Loucy (cell line): Measurements from ENCODE around the gene CRELD2.

Experiments
- H2AFZ ChIP-seq: fragments of 200-600 bp; sonication (generic); 2 replicates; pipeline ENCODE4 v1.6.0; 2016; ENCODE audit warnings: antibody characterized with exemption, mild to moderate bottlenecking, low read length, moderate library complexity
- H3F3A ChIP-seq: fragments of 200-600 bp; 2 replicates; pipeline ENCODE4 v1.6.0; 2016; ENCODE audit warnings: antibody characterized with exemption, low read depth, mild to moderate bottlenecking
- H3K27me3 ChIP-seq: fragments of 200-600 bp; sonication (generic); 2 replicates; pipeline ENCODE4 v1.6.1; 2014; ENCODE audit warnings: low read length, mild to moderate bottlenecking; ENCODE audit not compliant: insufficient read depth, poor library complexity, severe bottlenecking
- H3K36me3 ChIP-seq: fragments of 200-600 bp; sonication (generic); 2 replicates; pipeline ENCODE4 v1.6.1; 2016; ENCODE audit warnings: low read length; ENCODE audit not compliant: insufficient read depth
- H3K4me1 ChIP-seq: fragments of 200-600 bp; sonication (generic); 2 replicates; pipeline ENCODE4 v1.5.1; 2014; ENCODE audit warnings: low read length, mild to moderate bottlenecking; ENCODE audit not compliant: insufficient read depth, poor library complexity, severe bottlenecking
- H3K4me2 ChIP-seq: fragments of 200-600 bp; sonication (generic); 2 replicates; pipeline ENCODE4 v1.6.0; 2014; ENCODE audit warnings: antibody characterized with exemption, low read length, low read depth, mild to moderate bottlenecking; ENCODE audit not compliant: poor library complexity, severe bottlenecking
- H3K4me3 ChIP-seq: fragments of 200-600 bp; sonication (generic); 2 replicates; pipeline ENCODE4 v1.5.1; 2014; ENCODE audit warnings: low read length, mild to moderate bottlenecking, mixed read lengths; ENCODE audit not compliant: poor library complexity, severe bottlenecking
- H3K79me2 ChIP-seq: fragments of 200-600 bp; sonication (generic); 2 replicates; pipeline ENCODE4 v1.6.1; 2014; ENCODE audit warnings: low read length; ENCODE audit not compliant: insufficient read depth
- H3K9ac ChIP-seq: fragments of 200-600 bp; sonication (generic); 2 replicates; pipeline ENCODE4 v1.6.0; 2014; ENCODE audit warnings: mild to moderate bottlenecking, low read depth, low read length, moderate library complexity; ENCODE audit not compliant: poor library complexity, severe bottlenecking
- H3K9me2 ChIP-seq: fragments of 200-600 bp; sonication (generic); replicated peaks from 2 replicates; pipeline ENCODE4 v1.6.1; 2016; ENCODE audit warnings: low read depth, low read length, mixed read lengths
- H3K9me3 ChIP-seq: fragments of 200-600 bp; sonication (generic); 2 replicates; pipeline ENCODE4 v1.6.1; 2014; ENCODE audit warnings: mild to moderate bottlenecking, antibody characterized with exemption, low read length, low read depth; ENCODE audit not compliant: insufficient read depth
- H4K20me1 ChIP-seq: fragments of 200-600 bp; sonication (generic); 2 replicates; pipeline ENCODE4 v1.6.0; 2014; ENCODE audit warnings: antibody characterized with exemption, low read length, mild to moderate bottlenecking; ENCODE audit not compliant: insufficient read depth, poor library complexity, severe bottlenecking
- EZH2phosphoT487 ChIP-seq: fragments of 200-600 bp; IDR thresholded peaks from 2 replicates; pipeline ENCODE4 v1.6.1; 2018; ENCODE audit warnings: antibody characterized with exemption, mild to moderate bottlenecking, moderate library complexity, borderline replicate concordance
- TF ChIP-seq, protein P1 (sequence below): fragments of 200-600 bp; sonication (generic); conservative IDR thresholded peaks from 2 replicates; pipeline ENCODE4 v1.5.1; 2014; ENCODE audit warnings: mild to moderate bottlenecking, antibody characterized with exemption, low read length

The CRELD2 gene

DNA sequence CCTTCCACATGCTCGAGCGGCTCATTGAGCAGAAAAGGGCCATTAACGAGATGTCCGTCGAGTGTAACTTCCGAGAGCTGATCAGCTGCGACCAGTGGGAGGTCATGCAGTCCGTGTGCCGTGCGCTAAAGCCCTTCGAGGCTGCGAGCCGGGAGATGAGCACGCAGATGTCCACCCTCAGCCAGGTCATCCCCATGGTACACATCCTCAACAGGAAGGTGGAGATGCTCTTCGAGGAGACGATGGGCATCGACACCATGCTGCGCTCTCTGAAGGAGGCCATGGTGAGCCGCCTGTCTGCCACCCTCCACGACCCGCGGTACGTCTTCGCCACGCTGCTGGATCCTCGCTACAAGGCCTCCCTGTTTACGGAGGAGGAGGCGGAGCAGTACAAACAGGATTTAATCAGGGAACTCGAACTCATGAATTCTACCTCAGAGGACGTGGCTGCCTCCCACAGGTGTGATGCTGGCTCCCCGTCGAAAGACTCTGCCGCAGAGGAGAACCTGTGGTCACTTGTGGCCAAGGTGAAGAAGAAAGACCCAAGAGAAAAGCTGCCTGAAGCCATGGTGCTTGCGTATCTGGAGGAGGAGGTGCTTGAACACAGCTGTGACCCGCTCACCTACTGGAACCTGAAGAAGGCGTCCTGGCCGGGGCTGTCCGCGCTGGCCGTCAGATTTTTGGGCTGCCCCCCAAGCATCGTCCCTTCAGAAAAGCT lies 31.9 kb upstream of the CRELD2 start:
- H3K36me3 ChIP-seq, result peaks cover 85% of the 10 kb centered on the region
- H2AFZ ChIP-seq, result no peak overlapping the region
- no peaks in the 10 kb centered on the region for H3K9me3 ChIP-seq
- no peak overlapping the region for H3K9ac ChIP-seq
- H3K4me2 ChIP-seq, result no peak overlapping the region
- H3K9me2 ChIP-seq, result no peaks in the 10 kb centered on the region
- no peak overlapping the region for H3K4me3 ChIP-seq
- peaks cover 5% of the 10 kb centered on the region for H3K4me1 ChIP-seq
- peaks cover 61% of the 10 kb centered on the region for H4K20me1 ChIP-seq
- H3K79me2 ChIP-seq, result peaks cover 98% of the 10 kb centered on the region
- H3F3A ChIP-seq, result no peaks in the 10 kb centered on the region
- no peak for TF ChIP-seq EZH2phosphoT487
- TF ChIP-seq, protein P1, sequence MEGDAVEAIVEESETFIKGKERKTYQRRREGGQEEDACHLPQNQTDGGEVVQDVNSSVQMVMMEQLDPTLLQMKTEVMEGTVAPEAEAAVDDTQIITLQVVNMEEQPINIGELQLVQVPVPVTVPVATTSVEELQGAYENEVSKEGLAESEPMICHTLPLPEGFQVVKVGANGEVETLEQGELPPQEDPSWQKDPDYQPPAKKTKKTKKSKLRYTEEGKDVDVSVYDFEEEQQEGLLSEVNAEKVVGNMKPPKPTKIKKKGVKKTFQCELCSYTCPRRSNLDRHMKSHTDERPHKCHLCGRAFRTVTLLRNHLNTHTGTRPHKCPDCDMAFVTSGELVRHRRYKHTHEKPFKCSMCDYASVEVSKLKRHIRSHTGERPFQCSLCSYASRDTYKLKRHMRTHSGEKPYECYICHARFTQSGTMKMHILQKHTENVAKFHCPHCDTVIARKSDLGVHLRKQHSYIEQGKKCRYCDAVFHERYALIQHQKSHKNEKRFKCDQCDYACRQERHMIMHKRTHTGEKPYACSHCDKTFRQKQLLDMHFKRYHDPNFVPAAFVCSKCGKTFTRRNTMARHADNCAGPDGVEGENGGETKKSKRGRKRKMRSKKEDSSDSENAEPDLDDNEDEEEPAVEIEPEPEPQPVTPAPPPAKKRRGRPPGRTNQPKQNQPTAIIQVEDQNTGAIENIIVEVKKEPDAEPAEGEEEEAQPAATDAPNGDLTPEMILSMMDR, result no peak
- H3K27me3 ChIP-seq, result no peaks in the 10 kb centered on the region

DNA sequence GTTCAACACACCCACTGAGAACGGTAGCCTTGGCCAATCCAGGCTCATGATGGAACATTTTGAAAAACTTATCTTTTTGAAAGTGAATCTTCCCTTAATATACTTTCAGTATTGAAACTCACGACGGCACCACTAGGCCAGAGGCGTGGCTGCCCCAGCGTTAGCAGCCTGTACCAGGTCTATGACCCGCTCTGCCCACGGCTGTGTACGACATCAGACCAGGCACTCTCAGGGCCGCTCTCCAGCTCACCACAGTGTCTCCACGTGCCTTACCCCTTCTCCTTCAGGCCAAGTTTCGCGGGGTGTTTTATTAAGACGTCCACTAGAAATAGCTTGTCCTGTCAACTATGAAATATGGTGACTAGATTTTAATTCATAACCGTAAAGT lies 31.4 kb upstream of the CRELD2 start:
- Histone ChIP-seq H3K4me1 (no peaks in the 10 kb centered on the region), H3F3A (no peaks in the 10 kb centered on the region), H3K9me2 (no peaks in the 10 kb centered on the region), H3K79me2 (peaks cover 92% of the 10 kb centered on the region), H3K36me3 (peaks cover 88% of the 10 kb centered on the region), H3K27me3 (no peaks in the 10 kb centered on the region), H3K4me3 (no peak overlapping the region), H2AFZ (no peak overlapping the region), H4K20me1 (peaks cover 55% of the 10 kb centered on the region), H3K4me2 (no peak overlapping the region), H3K9me3 (no peaks in the 10 kb centered on the region), H3K9ac (no peak overlapping the region)
- TF ChIP-seq EZH2phosphoT487, result no peak
- TF ChIP-seq, protein P1, result no peak

GRCh38 chr22:49887702-49888101 lies 30.7 kb upstream of the CRELD2 start:
- no peaks in the 10 kb centered on the region for H3K9me2 ChIP-seq
- H2AFZ ChIP-seq, result no peak overlapping the region
- H3K79me2 ChIP-seq, result peaks cover 88% of the 10 kb centered on the region
- H3K4me3 ChIP-seq, result no peak overlapping the region
- no peaks in the 10 kb centered on the region for H3K27me3 ChIP-seq
- peaks cover 49% of the 10 kb centered on the region for H4K20me1 ChIP-seq
- H3F3A ChIP-seq, result no peaks in the 10 kb centered on the region
- H3K4me2 ChIP-seq, result no peak overlapping the region
- peaks cover 94% of the 10 kb centered on the region for H3K36me3 ChIP-seq
- no peaks in the 10 kb centered on the region for H3K9me3 ChIP-seq
- no peak overlapping the region for H3K9ac ChIP-seq
- TF ChIP-seq, protein P1, result no peak
- no peaks in the 10 kb centered on the region for H3K4me1 ChIP-seq
